B cell (primary cell): ENCODE results near the gene PBOV1.

ENCODE experiments used
- CTCF ChIP-seq: fragments of 200-600 bp; IDR thresholded peaks from one replicate; pipeline ENCODE4 v1.8.0; 2022; ENCODE audit warnings: antibody characterized with exemption, mild to moderate bottlenecking
- EZH2 ChIP-seq: IDR thresholded peaks from 2 replicates; pipeline ENCODE4 v1.6.1; 2012; ENCODE audit warnings: borderline replicate concordance, low read depth, mild to moderate bottlenecking, moderate library complexity, low read length; ENCODE audit not compliant: insufficient read depth, poor library complexity, severe bottlenecking

GRCh38 chr6:138197570-138197969 is 20.7 kb downstream of the PBOV1 start:
- TF ChIP-seq EZH2 (no peak), CTCF (no peak)
